ENCODE data around the gene FSCN2.

The FSCN2 gene, protein sequence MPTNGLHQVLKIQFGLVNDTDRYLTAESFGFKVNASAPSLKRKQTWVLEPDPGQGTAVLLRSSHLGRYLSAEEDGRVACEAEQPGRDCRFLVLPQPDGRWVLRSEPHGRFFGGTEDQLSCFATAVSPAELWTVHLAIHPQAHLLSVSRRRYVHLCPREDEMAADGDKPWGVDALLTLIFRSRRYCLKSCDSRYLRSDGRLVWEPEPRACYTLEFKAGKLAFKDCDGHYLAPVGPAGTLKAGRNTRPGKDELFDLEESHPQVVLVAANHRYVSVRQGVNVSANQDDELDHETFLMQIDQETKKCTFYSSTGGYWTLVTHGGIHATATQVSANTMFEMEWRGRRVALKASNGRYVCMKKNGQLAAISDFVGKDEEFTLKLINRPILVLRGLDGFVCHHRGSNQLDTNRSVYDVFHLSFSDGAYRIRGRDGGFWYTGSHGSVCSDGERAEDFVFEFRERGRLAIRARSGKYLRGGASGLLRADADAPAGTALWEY

DNA sequence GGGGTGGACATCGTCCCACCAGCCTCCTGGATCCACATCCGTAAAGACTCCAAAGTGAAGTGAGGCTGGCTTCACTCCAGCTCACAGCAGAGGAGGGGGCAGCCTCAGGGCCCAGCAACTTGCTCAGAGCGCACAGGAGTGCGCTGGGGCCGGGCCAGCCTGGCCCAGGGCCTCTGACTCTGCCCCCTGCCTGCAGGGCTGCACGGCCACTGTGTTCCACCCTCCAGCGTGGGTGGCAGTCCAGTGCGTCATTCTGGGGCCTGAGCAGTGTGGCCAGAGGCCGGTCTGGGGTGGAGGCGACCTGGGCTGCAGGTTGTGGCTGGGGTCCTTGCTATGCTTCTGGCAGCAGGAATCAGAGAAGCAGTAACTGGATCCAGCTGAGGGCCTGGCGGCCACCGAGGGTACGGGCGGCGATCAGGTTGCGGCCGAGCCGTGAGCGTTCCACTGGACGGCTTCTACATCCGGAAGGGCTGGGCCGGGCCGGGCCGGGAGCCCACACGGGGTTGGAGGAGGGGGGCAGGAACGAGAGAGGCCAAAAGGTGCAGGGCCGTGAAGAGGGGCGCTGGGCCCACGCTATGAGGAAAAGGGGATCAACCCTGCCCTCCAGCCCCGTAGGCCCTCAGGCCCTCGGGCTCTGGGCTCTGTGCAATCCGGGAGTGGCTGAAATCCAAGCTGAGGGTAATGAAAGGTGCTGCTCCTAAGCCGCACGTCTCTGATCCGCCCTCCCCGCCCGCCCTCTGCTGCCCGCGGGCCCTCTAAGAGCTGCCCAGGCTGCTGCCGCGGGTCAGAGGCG lies at the start of gene FSCN2:
Gene FSCN2, plus strand, starts transcription at position 787 of the 793 bp plus-strand sequence. CDS start 155 bp downstream, outside the sequence.
- in situ Hi-C loops (cut with MboI; ENCODE audit: low sequenced_read_pairs), result no loop called here

- in situ Hi-C loops (cut with MboI; ENCODE audit: low sequenced_read_pairs), result loop anchor here (10.0 kb wide), 1 partner anchor 225 kb away; no protein-coding TSS in a partner anchor
These were observed 48.8 kb upstream of the FSCN2 start for GRCh38 chr17:81479175-81480071.

GRCh38 chr17:81480140-81481072 lies 47.8 kb upstream of the FSCN2 start:
- in situ Hi-C loops (cut with MboI; ENCODE audit: low sequenced_read_pairs), result loop anchor here (10.0 kb wide), 1 partner anchor 226 kb away; no protein-coding TSS in a partner anchor

- in situ Hi-C loops (cut with MboI; ENCODE audit: low sequenced_read_pairs), result loop anchor here (10.0 kb wide), 1 partner anchor 226 kb away; no protein-coding TSS in a partner anchor
These were observed 46.9 kb upstream of the FSCN2 start for GRCh38 chr17:81481073-81481799.

DNA sequence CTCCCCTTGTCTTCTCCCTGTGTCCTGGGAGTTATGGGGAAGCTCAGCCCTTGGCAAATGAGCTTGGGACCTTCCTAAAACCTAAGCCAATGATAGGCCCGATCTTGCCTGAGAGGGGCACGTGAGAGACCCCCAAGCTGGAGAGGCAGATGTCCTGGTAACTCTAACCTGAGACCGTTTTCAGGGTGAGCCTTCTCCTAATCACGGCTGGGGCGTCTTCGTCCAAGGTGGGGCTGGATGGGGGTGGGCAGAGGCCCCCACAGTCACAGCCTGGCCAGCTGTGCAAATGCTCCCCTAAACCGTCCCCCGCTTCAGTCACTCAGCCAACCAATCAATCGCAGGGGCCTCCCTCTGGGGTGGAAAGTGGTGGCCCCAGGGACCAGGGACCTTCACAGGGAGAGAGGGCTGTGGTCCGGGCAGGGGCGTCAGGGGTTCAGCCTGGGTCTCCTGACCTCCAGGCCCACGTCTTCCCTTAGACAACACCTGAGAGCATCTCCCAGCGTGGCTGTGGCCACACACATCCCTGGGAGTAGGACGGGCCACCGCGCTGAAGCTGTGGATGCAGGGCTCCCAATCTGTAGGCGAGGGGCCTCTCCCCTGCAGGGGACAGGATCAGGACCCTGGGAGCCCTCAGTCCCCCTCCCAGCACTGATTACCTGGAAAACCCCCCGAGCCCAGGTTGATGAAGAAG lies 46.2 kb upstream of the FSCN2 start:
- in situ Hi-C loops (cut with MboI; ENCODE audit: low sequenced_read_pairs), result loop anchor here (10.0 kb wide), 1 partner anchor 227 kb away; no protein-coding TSS in a partner anchor

- in situ Hi-C loops (cut with MboI; ENCODE audit: low sequenced_read_pairs), result loop anchor here (10.0 kb wide), 1 partner anchor 228 kb away; no protein-coding TSS in a partner anchor
These were observed 45.5 kb upstream of the FSCN2 start for GRCh38 chr17:81482673-81483072.

DNA sequence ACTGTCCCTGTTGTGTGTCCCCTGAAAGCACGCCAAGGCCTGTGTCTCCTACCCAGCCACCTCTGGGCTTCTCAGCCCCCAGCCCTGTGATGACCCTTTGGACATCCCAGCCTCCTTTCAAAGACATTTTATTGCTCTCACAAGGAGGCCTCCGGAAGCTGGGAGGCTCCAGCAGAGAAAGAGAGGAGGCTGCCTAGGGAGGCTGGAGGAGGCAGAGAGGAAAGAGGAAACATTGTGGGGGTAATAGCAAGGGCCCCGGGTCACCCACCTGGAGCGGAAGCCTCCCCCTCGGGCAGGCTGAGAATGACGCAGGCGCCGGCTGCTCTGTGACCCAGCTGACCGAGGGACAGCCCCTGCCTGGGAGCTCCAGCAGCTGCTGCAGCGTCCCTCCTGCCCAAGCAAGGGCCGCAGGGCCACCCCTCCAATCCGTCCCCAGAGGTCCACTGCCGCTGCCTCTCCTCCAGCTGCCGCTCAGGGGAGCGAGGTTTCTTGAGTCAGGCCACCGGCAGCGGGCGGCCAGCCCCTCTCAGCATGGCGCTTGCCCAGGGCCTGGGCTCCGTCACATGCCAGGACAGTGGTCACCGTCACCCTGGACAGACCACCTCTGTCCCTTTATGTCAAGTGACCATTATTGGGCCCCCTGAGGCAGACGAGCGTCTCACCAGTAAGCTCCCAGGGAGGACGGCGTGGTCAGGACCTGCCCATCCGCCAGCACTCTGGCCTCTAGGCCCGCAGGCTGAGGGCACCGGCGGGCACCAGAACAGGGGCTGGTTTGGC lies 44.9 kb upstream of the FSCN2 start:
- in situ Hi-C loops (cut with MboI; ENCODE audit: low sequenced_read_pairs), result loop anchor here (10.0 kb wide), 1 partner anchor 228 kb away; no protein-coding TSS in a partner anchor

GRCh38 chr17:81483862-81484194 lies 44.3 kb upstream of the FSCN2 start:
- in situ Hi-C loops (cut with MboI; ENCODE audit: low sequenced_read_pairs), result loop anchor here (10.0 kb wide), 1 partner anchor 229 kb away; no protein-coding TSS in a partner anchor

DNA sequence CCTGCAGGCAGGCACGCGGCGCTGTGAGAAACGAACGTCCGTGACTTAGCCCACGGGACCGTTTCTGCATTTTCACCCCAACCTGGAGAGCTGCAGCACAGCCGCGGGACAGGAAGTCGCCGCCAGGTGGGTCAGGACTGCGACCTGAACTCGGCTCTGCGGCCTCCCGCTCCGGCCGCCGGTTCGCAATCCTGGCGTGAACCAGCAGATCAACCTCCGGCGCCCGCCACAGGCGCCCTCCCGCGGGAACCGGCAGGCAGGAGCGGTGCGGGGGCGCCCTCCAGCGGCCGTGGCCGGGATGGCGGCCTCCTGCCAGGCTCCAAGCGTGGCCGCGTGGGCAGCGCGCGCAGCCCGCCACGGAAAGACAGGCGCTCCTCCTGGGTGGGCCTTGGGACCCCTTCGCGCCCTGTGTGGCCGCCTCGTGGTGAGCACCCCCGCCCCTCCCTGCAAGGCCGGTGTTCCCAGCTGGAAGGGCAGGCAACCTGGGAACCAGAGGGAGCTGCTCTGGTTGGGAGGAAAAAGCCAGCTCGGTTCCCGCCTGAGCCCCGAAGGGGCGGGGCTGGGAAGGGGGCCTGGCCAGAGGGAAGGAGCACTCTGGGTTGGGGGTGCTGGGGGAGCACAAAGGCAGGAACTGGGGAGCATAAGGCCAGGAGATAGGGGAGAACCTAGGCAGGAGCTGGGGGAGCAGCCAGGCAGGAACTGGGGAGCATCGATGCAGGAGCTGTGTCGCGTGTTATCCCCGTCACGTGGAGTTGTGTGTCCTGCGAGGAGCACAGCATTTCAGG lies 43.8 kb upstream of the FSCN2 start:
- in situ Hi-C loops (cut with MboI; ENCODE audit: low sequenced_read_pairs), result loop anchor here (10.0 kb wide), 1 partner anchor 230 kb away; no protein-coding TSS in a partner anchor

DNA sequence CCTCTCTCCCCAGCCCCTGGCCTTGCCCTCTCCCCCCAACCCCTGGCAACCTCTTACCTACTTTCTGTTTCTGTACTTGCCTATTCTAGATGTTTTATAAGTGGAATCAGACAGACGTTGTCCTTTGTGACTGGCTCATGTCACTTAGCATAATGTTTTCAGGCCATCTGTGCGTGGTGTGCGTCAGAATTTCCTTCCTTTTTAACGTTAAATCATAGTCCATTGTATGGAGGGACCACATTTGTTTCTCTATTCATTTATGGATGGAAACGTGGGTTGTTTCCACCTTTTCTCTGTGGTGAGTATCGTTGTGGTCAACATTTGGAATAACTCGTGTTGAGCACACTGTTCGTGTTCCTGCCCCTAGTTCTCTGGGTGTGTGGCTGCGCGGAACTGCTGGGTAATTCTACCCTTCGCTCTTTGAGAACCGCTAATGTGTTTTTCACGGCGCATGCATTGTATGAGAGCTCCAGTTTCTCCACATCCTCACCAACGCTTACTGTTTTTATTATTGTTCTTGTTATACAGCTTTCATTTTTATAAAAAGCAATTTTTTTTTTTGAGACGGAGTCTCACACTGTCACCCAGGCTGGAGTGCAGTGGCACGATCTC lies 41.9 kb upstream of the FSCN2 start:
- in situ Hi-C loops (cut with MboI; ENCODE audit: low sequenced_read_pairs), result loop anchor here (10.0 kb wide), 1 partner anchor 232 kb away; no protein-coding TSS in a partner anchor

DNA sequence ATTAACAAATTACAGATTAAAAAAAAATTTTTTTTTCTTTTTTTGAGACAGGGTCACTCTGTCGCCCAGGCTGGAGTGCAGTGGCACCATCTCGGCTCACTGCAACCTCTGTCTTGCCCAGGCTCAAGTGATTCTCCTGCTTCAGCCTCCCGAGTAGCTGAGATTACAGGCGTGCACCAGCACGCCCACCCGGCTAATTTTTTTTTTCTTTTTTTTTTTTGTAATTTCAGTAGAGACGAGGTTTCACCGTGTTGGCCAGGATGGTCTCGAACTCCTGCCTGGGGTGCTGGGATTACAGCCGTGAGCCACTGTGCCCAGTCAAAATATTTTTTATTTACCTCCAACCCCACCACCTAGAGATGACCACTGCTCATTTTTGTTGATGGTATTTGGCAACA lies 41.1 kb upstream of the FSCN2 start:
- in situ Hi-C loops (cut with MboI; ENCODE audit: low sequenced_read_pairs), result loop anchor here (10.0 kb wide), 1 partner anchor 232 kb away; no protein-coding TSS in a partner anchor

- in situ Hi-C loops (cut with MboI; ENCODE audit: low sequenced_read_pairs), result loop anchor here (10.0 kb wide), 1 partner anchor 233 kb away; no protein-coding TSS in a partner anchor
These were observed 40.5 kb upstream of the FSCN2 start for GRCh38 chr17:81487487-81488275.

DNA sequence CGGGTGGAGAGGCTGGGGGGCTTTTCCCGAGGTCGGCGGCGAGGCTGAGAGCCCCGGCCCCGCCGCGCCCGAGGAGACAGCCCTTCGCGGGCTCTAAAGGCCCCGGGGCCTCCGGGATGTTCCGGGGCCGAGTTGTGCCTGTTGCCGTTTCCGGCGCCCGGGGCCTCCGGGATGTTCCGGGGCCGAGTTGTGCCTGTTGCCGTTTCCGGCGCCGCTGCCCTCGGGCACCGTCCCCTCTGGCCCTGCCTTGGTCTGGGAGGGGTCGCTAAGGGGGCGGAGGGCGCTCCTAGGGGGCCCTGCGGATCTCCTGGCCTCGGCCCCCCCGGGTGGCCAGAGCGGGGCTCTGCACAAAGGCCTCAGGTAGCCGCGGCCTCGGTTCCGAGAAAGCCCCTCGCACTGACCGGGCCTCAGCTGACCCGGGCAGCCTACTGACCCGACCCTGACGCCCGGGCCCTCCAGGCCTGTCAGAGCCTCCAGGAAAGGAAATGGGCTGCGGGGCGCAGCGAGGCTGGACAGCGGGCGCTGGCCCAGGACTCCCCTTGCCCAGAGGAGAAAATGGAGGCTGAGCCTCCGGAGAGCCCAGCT lies 39.8 kb upstream of the FSCN2 start:
- in situ Hi-C loops (cut with MboI; ENCODE audit: low sequenced_read_pairs), result loop anchor here (10.0 kb wide), 1 partner anchor 234 kb away; no protein-coding TSS in a partner anchor

All from HL-60/S4 treated with phorbol 12-myristate 13-acetate at 8.2 ng/mL for 4 days and 3 days (cell line).